HCEC 1CT (cell line): ENCODE results near the gene MRPL37.
"Not testable (repeated sequence)": the region's sequence is repeated elsewhere in the genome, so short reads cannot be mapped to it uniquely, and the experiment has no call there.

Experiments
- DNase-seq: peaks from one replicate; pipeline ENCODE4 v3.0.0-alpha.2; 2017

The MRPL37 gene

GRCh38 chr1:54199765-54200518 lies at the start of gene MRPL37, which contains the start of gene CYB5RL:
Gene MRPL37, plus strand, starts transcription at chr1:54200167. Its CDS starts 77 bp downstream, at chr1:54200244.
Gene CYB5RL, minus strand, starts transcription at chr1:54200030. Its CDS starts 4,414 bp downstream, at chr1:54195616.
- DNase-seq, result peak; percentile 95

GRCh38 chr1:54151013-54151412 lies 49.0 kb upstream of the MRPL37 start:
- DNase-seq, result no peak

GRCh38 chr1:54152696-54153095 lies 47.3 kb upstream of the MRPL37 start, which contains the start of gene CDCP2:
Gene CDCP2, minus strand, starts transcription at chr1:54153000. Its CDS starts 78 bp downstream, at chr1:54152922.
- DNase-seq, result no peak

GRCh38 chr1:54153535-54154439 lies 46.2 kb upstream of the MRPL37 start:
- DNase-seq, result peak; percentile 29

- DNase-seq, result no peak
Measured at GRCh38 chr1:54156201-54156600, 43.8 kb upstream of the MRPL37 start.

GRCh38 chr1:54156986-54157385 lies 43.0 kb upstream of the MRPL37 start:
- DNase-seq, result no peak

GRCh38 chr1:54157401-54157800 lies 42.6 kb upstream of the MRPL37 start:
- no peak for DNase-seq

GRCh38 chr1:54158071-54158470 lies 41.9 kb upstream of the MRPL37 start:
- DNase-seq, result no peak

- no peak for DNase-seq
Measured at GRCh38 chr1:54159733-54160316, 40.1 kb upstream of the MRPL37 start.

- DNase-seq, result no peak
Measured at GRCh38 chr1:54160351-54160750, 39.6 kb upstream of the MRPL37 start.

- no peak for DNase-seq
Measured at GRCh38 chr1:54161495-54162168, 38.3 kb upstream of the MRPL37 start.

GRCh38 chr1:54163051-54163450 lies 36.9 kb upstream of the MRPL37 start:
- DNase-seq, result no peak

GRCh38 chr1:54163573-54163972 lies 36.4 kb upstream of the MRPL37 start:
- no peak for DNase-seq

- no peak for DNase-seq
Measured at GRCh38 chr1:54165146-54165545, 34.8 kb upstream of the MRPL37 start.

GRCh38 chr1:54166357-54166756 lies 33.6 kb upstream of the MRPL37 start:
- DNase-seq, result not testable (repeated sequence)

- peak; percentile 45 for DNase-seq
Measured at GRCh38 chr1:54167422-54168139, 32.4 kb upstream of the MRPL37 start.

GRCh38 chr1:54168206-54168965 lies 31.6 kb upstream of the MRPL37 start:
- DNase-seq, result no peak

GRCh38 chr1:54169068-54169467 lies 30.9 kb upstream of the MRPL37 start:
- no peak for DNase-seq

- DNase-seq, result no peak
Measured at GRCh38 chr1:54171016-54171415, 29.0 kb upstream of the MRPL37 start.

GRCh38 chr1:54171606-54172005 lies 28.4 kb upstream of the MRPL37 start:
- DNase-seq, result no peak
